Thyroid gland (tissue), 4 donors: ENCODE measurements around the gene ACTG2. TPM values are rescaled to one million over a fixed set of nuclear protein-coding genes. Genes with fewer than 3 reads are reported as not detected.

Experiments used
- DNase-seq, 2 donors: peaks; one replicate each; pipeline ENCODE4 v3.0.0-alpha.2; 2019
- H3K27ac ChIP-seq, 3 donors: fragments of 200-600 bp; sonication (generic); 1 replicate in 2 of 3; 2 replicates in 1 of 3; pipeline ENCODE4 v1.5.1; 2016 to 2019; ENCODE audit warnings: mild to moderate bottlenecking in 1 of 3, moderate library complexity in 1 of 3
- H3K27me3 ChIP-seq: fragments of 200-600 bp; sonication (generic); one replicate; pipeline ENCODE4 v1.5.1; 2019
- H3K36me3 ChIP-seq, 2 donors: fragments of 200-600 bp; sonication (generic); one replicate each; pipeline ENCODE4 v1.5.1; 2016 to 2019
- H3K4me1 ChIP-seq, 2 donors: fragments of 200-600 bp; sonication (generic); one replicate each; pipeline ENCODE4 v1.5.1; 2017 to 2019
- H3K4me3 ChIP-seq, 3 donors: fragments of 200-600 bp; sonication (generic); replicated peaks in 1 of 3; 1 replicate in 2 of 3; 2 replicates in 1 of 3; pipeline ENCODE4 v1.5.1; 2016; ENCODE audit warnings: mild to moderate bottlenecking in 1 of 3
- H3K9me3 ChIP-seq: fragments of 200-600 bp; sonication (generic); one replicate; pipeline ENCODE4 v1.5.1; 2017
- POLR2A ChIP-seq, 2 donors: fragments of 450-650 bp; IDR thresholded peaks; one replicate each; pipeline ENCODE4 v1.6.1; 2017; ENCODE audit warnings: antibody characterized with exemption in 2 of 2, mild to moderate bottlenecking in 2 of 2, moderate library complexity in 1 of 2
- WGBS, 2 donors: methylation state at CpG; one replicate each; pipeline ENCODE4 v1.1.5; 2017; 5-methylcytosine and 5-hydroxymethylcytosine counted together
- intact Hi-C: fragments of 100-400 bp; cut with DNase I; formaldehyde crosslinking; loops from one replicate; pipeline ENCODE4 v1.15.1; 2023
- total RNA-seq, 4 donors: library from RNA; depleted of rRNA; stranded (reverse); fragments of >200 nt; gene quantifications; one replicate each; pipeline ENCODE4 v1.2.3, GENCODE V29; 2016
- TF ChIP-seq, protein P1 (sequence below), 6 experiments: fragments of 200-600 bp in 3 of 6; fragments of 450-650 bp in 3 of 6; sonication (generic) in 3 of 6; IDR thresholded peaks; one replicate each; pipeline ENCODE4 v1.5.1; 2016 to 2019; ENCODE audit warnings: antibody characterized with exemption in 6 of 6, mild to moderate bottlenecking in 2 of 6, inconsistent platforms in 1 of 6, moderate library complexity in 1 of 6

Gene ACTG2
- total RNA-seq, 4 donors from 2014 or later: 1.5 to 24.4 (median 2.3) TPM

DNA sequence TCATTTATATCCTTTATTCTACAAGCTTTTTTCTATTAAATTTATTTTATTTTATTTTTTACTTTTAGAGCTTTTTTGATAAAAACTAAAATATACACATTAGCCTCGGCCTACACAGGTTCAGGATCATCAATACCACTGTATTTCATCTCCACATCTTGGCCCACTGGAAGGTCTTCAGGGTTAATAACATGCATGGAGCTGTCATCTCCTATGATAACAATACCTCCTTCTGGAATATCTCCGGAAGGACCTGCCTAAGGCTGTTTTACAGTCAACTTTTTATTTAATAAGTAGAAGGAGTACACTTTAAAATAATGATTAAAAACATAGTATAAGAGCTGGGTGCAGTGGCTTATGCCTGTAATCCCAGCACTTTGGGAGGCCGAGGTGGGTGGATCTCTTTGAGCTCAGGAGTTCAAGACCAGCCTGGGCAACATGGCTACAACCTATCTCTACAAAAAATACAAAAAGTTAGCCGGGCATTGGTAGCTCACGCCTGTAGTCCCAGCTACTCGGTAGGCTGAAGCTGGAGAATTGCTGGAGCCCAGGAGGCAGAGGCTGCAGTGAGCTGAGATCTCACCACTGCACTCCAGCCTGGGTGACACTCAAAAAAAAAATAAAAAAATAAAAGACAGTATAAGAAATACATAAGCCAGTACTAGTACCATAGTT lies 18.2 kb downstream of the ACTG2 start:
- H3K27me3 ChIP-seq: no peaks in the 10 kb centered on the region
- no peak overlapping the region for H3K27ac ChIP-seq
- H3K36me3 ChIP-seq: no peaks in the 10 kb centered on the region
- WGBS, 2 donors: 70 to 80% methylated on average over 6 of the region's 6 CpGs
- H3K4me1 ChIP-seq: peaks cover 10% of the 10 kb centered on the region in 2 donors
- intact Hi-C loops: no loop called here
- H3K9me3 ChIP-seq: no peaks in the 10 kb centered on the region
- TF ChIP-seq POLR2A (IDR thresholded peaks at IDR 0.05): no peak
- TF ChIP-seq, protein P1, sequence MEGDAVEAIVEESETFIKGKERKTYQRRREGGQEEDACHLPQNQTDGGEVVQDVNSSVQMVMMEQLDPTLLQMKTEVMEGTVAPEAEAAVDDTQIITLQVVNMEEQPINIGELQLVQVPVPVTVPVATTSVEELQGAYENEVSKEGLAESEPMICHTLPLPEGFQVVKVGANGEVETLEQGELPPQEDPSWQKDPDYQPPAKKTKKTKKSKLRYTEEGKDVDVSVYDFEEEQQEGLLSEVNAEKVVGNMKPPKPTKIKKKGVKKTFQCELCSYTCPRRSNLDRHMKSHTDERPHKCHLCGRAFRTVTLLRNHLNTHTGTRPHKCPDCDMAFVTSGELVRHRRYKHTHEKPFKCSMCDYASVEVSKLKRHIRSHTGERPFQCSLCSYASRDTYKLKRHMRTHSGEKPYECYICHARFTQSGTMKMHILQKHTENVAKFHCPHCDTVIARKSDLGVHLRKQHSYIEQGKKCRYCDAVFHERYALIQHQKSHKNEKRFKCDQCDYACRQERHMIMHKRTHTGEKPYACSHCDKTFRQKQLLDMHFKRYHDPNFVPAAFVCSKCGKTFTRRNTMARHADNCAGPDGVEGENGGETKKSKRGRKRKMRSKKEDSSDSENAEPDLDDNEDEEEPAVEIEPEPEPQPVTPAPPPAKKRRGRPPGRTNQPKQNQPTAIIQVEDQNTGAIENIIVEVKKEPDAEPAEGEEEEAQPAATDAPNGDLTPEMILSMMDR (IDR thresholded peaks at IDR 0.05): no peak
- no peak for DNase-seq
- H3K4me3 ChIP-seq: no peak overlapping the region

DNA sequence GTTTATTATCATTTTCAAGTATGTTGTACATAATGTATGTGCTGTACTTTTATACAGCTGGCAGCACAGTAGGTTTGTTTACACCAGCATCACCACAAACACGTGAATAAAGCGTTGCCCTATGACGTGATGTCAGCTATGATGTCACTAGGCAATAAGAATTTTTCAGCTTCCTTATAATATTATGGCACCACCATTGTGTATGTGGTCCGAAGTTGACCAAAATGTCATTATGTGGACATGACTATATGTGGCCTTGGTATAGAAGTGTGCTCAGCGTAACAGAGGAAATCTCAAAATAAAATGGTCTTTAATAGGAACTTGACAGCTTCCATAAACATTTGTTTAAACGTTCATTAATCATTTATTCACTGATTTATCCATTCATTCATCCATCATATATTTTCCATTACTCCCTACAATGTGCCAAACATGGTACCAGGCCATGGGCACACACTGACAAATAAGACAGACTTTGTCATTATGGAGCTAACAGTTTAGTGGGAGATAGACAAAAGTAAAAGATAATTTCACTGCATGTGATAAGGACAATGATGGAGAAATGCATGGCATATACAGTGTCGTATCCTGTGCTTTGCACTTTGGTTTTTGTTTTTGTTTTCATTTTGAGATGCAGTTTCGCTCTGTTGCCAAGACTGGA lies 18.9 kb downstream of the ACTG2 start:
- Histone ChIP-seq H3K4me1 (peaks cover 10% of the 10 kb centered on the region in 2 donors), H3K4me3 (no peak overlapping the region), H3K9me3 (no peaks in the 10 kb centered on the region), H3K27me3 (no peaks in the 10 kb centered on the region), H3K27ac (no peak overlapping the region), H3K36me3 (no peaks in the 10 kb centered on the region)
- TF ChIP-seq POLR2A (IDR thresholded peaks at IDR 0.05): no peak
- TF ChIP-seq, protein P1 (IDR thresholded peaks at IDR 0.05): no peak
- 90 to 91% methylated on average over 8 of the region's 8 CpGs for WGBS, 2 donors
- DNase-seq: no peak
- intact Hi-C loops: no loop called here

DNA sequence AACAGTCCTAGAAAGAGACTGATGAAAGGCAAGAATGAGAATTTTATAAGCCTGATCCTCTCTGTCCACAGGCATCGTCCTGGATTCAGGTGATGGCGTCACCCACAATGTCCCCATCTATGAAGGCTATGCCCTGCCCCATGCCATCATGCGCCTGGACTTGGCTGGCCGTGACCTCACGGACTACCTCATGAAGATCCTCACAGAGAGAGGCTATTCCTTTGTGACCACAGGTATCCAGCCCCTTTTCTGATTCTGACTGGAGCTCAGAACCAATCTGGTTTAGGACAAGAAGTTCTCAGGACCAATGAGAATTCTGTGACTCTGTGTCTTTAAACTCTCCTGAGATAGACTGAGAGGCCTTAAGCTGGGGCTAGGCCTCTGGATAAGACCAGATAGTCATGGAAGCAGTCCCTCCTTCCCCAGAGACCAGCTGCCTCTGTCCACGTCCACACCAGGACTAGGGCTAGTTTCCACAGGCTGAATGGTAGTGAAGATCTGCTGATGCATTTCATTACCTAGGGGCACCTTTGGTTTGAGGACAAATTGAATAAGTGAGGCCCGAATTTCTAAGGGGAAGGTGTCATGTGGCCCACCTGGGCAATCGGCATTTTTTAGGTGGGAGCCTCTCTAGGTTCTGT lies 20.7 kb downstream of the ACTG2 start:
- 89 to 95% methylated on average over 7 to 8 of the region's 8 CpGs for WGBS, 2 donors
- no peaks in the 10 kb centered on the region for H3K36me3 ChIP-seq
- intact Hi-C loops: no loop called here
- H3K4me3 ChIP-seq: no peak overlapping the region
- no peaks in the 10 kb centered on the region for H3K9me3 ChIP-seq
- no peak for TF ChIP-seq POLR2A (IDR thresholded peaks at IDR 0.05)
- TF ChIP-seq, protein P1 (IDR thresholded peaks at IDR 0.05): no peak
- no peak for DNase-seq
- H3K27me3 ChIP-seq: no peaks in the 10 kb centered on the region
- H3K27ac ChIP-seq: no peak overlapping the region
- H3K4me1 ChIP-seq: peaks cover 6 to 9% of the 10 kb centered on the region in 2 donors

DNA sequence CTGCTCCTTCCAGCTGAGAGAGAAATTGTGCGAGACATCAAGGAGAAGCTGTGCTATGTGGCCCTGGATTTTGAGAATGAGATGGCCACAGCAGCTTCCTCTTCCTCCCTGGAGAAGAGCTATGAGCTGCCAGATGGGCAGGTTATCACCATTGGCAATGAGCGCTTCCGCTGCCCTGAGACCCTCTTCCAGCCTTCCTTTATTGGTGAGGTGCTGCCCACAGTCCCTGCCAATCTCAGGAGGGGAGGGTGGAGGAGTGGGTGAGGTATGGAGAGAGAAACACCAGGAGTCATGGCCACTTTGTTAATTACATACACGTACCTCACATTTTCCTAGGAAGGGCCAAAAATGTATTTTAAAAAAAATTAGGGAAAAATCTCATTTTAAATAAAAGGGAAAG lies 21.9 kb downstream of the ACTG2 start:
- Histone ChIP-seq H3K4me1 (no peaks in the 10 kb centered on the region), H3K4me3 (no peak overlapping the region), H3K9me3 (no peaks in the 10 kb centered on the region), H3K27ac (no peak overlapping the region), H3K27me3 (no peaks in the 10 kb centered on the region), H3K36me3 (no peaks in the 10 kb centered on the region)
- WGBS, 2 donors: 86 to 89% methylated on average over 4 of the region's 4 CpGs
- no peak for DNase-seq
- intact Hi-C loops: no loop called here
- TF ChIP-seq, protein P1 (IDR thresholded peaks at IDR 0.05): no peak
- TF ChIP-seq POLR2A (IDR thresholded peaks at IDR 0.05): no peak
